IPS-NIHi7 (cell line): ENCODE measurements around the gene FMN1.

Experiments used
- DNase-seq: peaks from one replicate; pipeline ENCODE4 v3.0.0; 2012; ENCODE audit warnings: mixed read lengths; ENCODE audit errors: extremely low spot score

Gene FMN1

GRCh38 chr15:33011976-33012375, 182.5 kb downstream of the FMN1 start:
- DNase-seq: no peak

GRCh38 chr15:33009603-33010002, 184.9 kb downstream of the FMN1 start:
- DNase-seq: no peak

GRCh38 chr15:33009026-33009425, 185.5 kb downstream of the FMN1 start:
- DNase-seq: no peak

- DNase-seq: no peak
Measured at GRCh38 chr15:33008284-33008995, 186.1 kb downstream of the FMN1 start.

GRCh38 chr15:33007303-33007855, 187.1 kb downstream of the FMN1 start:
- DNase-seq: peak; percentile 64

GRCh38 chr15:33005582-33005981, 188.9 kb downstream of the FMN1 start:
- DNase-seq: no peak

- DNase-seq: no peak
Measured at GRCh38 chr15:33001926-33002325, 192.6 kb downstream of the FMN1 start.

- no peak for DNase-seq
Measured at GRCh38 chr15:32998979-32999672, 195.4 kb downstream of the FMN1 start.

GRCh38 chr15:32998182-32998581, 196.3 kb downstream of the FMN1 start:
- no peak for DNase-seq

- no peak for DNase-seq
Measured at GRCh38 chr15:32994810-32995424, 199.6 kb downstream of the FMN1 start.

- DNase-seq: no peak
Measured at GRCh38 chr15:32993285-32993684, 201.2 kb downstream of the FMN1 start.

- no peak for DNase-seq
Measured at GRCh38 chr15:32991619-32992111, 202.8 kb downstream of the FMN1 start.

GRCh38 chr15:32990071-32990470, 204.4 kb downstream of the FMN1 start:
- no peak for DNase-seq

- DNase-seq: no peak
Measured at GRCh38 chr15:32987067-32987466, 207.4 kb downstream of the FMN1 start.

- DNase-seq: no peak
Measured at GRCh38 chr15:32986147-32986546, 208.4 kb downstream of the FMN1 start.

GRCh38 chr15:32983679-32984078, 210.8 kb downstream of the FMN1 start:
- no peak for DNase-seq

GRCh38 chr15:32982001-32982400, 212.5 kb downstream of the FMN1 start:
- DNase-seq: no peak

GRCh38 chr15:32981536-32981935, 213.0 kb downstream of the FMN1 start:
- no peak for DNase-seq

- DNase-seq: no peak
Measured at GRCh38 chr15:32979710-32980109, 214.8 kb downstream of the FMN1 start.

GRCh38 chr15:32977506-32977905, 217.0 kb downstream of the FMN1 start:
- no peak for DNase-seq

GRCh38 chr15:32974691-32975090, 219.8 kb downstream of the FMN1 start:
- no peak for DNase-seq

- no peak for DNase-seq
Measured at GRCh38 chr15:32972686-32973085, 221.8 kb downstream of the FMN1 start.

GRCh38 chr15:32970847-32971246, 223.7 kb downstream of the FMN1 start:
- no peak for DNase-seq
